Measurements from ENCODE around the gene GRID1. TPM values are rescaled to one million over a fixed set of nuclear protein-coding genes. Genes with fewer than 3 reads are reported as not detected.

Gene GRID1
- total RNA-seq, 1 experiment from 2014 or later: 5.6 TPM

- BruUV-seq (replicated peaks): no TSS peak
- intact Hi-C loops (cut with micrococcal nuclease): no loop called here
- no peak overlapping the region for H3K9ac ChIP-seq (ENCODE audit: low read length)
These were observed 44.8 kb upstream of the GRID1 start for GRCh38 chr10:86411281-86411841.

More at GRCh38 chr10:86411281-86411841, 44.8 kb upstream of the GRID1 start:
- H3K4me3 ChIP-seq (replicated peaks in 1 of 2; ENCODE audit: low read depth in 1 of 2, low read length in 2 of 2): no peak overlapping the region
- H3K4me2 ChIP-seq (ENCODE audit: low read length): no peak overlapping the region
- RAD21 ChIA-PET (ENCODE audit: low non-redundant PET in 1 of 2, low total read pairs in 2 of 2, uncharacterized antibody in 2 of 2, unreplicated experiment in 2 of 2): no interaction called here
- no peaks in the 10 kb centered on the region for H3K79me2 ChIP-seq (ENCODE audit: insufficient read depth, low read length)
- H3K27me3 ChIP-seq (ENCODE audit: insufficient read depth, low read length): no peaks in the 10 kb centered on the region
- no peaks in the 10 kb centered on the region for H3K9me2 ChIP-seq (ENCODE audit: insufficient read depth)
- POLR2A ChIA-PET: no interaction called here
- H3K27ac ChIP-seq (ENCODE audit: low read depth, low read length): no peak overlapping the region
- TF ChIP-seq YY1 (IDR thresholded peaks at IDR 0.05; ENCODE audit: extremely low read depth, insufficient replicate concordance, low read depth, low read length): no peak
- no peak for TF ChIP-seq EZH2 (IDR thresholded peaks at IDR 0.05)
- TF ChIP-seq SP1 (IDR thresholded peaks at IDR 0.05; ENCODE audit: low read depth): no peak
- no peak for TF ChIP-seq EZH2phosphoT487 (IDR thresholded peaks at IDR 0.05; ENCODE audit: borderline replicate concordance)
- no peak for TF ChIP-seq JUND (IDR thresholded peaks at IDR 0.05)
- TF ChIP-seq EGR1 (IDR thresholded peaks at IDR 0.05; ENCODE audit: low read depth): no peak
- TF ChIP-seq, protein P1, sequence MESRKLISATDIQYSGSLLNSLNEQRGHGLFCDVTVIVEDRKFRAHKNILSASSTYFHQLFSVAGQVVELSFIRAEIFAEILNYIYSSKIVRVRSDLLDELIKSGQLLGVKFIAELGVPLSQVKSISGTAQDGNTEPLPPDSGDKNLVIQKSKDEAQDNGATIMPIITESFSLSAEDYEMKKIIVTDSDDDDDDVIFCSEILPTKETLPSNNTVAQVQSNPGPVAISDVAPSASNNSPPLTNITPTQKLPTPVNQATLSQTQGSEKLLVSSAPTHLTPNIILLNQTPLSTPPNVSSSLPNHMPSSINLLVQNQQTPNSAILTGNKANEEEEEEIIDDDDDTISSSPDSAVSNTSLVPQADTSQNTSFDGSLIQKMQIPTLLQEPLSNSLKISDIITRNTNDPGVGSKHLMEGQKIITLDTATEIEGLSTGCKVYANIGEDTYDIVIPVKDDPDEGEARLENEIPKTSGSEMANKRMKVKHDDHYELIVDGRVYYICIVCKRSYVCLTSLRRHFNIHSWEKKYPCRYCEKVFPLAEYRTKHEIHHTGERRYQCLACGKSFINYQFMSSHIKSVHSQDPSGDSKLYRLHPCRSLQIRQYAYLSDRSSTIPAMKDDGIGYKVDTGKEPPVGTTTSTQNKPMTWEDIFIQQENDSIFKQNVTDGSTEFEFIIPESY (IDR thresholded peaks at IDR 0.05; ENCODE audit: extremely low read depth, insufficient replicate concordance, low read length): no peak
- TF ChIP-seq POLR2AphosphoS5 (IDR thresholded peaks at IDR 0.05; ENCODE audit: low read depth, low read length): no peak
- TF ChIP-seq RAD21 (IDR thresholded peaks at IDR 0.05; ENCODE audit: low read depth): no peak
- TF ChIP-seq, protein P2, sequence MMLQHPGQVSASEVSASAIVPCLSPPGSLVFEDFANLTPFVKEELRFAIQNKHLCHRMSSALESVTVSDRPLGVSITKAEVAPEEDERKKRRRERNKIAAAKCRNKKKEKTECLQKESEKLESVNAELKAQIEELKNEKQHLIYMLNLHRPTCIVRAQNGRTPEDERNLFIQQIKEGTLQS (IDR thresholded peaks at IDR 0.05): no peak
- TF ChIP-seq ELF1 (IDR thresholded peaks at IDR 0.05; ENCODE audit: borderline replicate concordance, low read depth): no peak
- no peak for TF ChIP-seq CEBPB (IDR thresholded peaks at IDR 0.05; ENCODE audit: low read depth)
- no peak overlapping the region for H2AFZ ChIP-seq (ENCODE audit: low read depth, low read length, poor library complexity, severe bottlenecking)
- no peaks in the 10 kb centered on the region for H3K36me3 ChIP-seq (ENCODE audit: control insufficient read depth in 1 of 2, insufficient read depth in 2 of 2, low read length in 2 of 2)
- H3K9me3 ChIP-seq (ENCODE audit: control insufficient read depth in 1 of 2, insufficient read depth in 1 of 2, low read depth in 1 of 2, low read length in 2 of 2): peaks cover 0 to 6% of the 10 kb centered on the region in 2 experiments; a peak in 1 of 4 replicates
- ATAC-seq (no peak), DNase-seq (ENCODE audit: low read depth, low spot score) (no peak)
- peaks cover 0 to 8% of the 10 kb centered on the region in 2 experiments; a peak in 2 of 4 replicates for H3K4me1 ChIP-seq (ENCODE audit: control insufficient read depth in 1 of 2, insufficient read depth in 2 of 2, low read length in 2 of 2)
- H4K20me1 ChIP-seq (ENCODE audit: insufficient read depth): no peaks in the 10 kb centered on the region
- CTCF ChIA-PET: interaction anchor here (0.7 to 2.3 kb wide), 3 partner anchors 10 to 11 kb away, joined by 3 to 7 read pairs (median 4); no protein-coding TSS in a partner anchor

Measured in HCT116 (cell line).